Activated B cell treated with CpG ODN at 0.5 μM for 24 hours (primary cell): ENCODE results near the gene TMEM81. TPM values are rescaled to one million over a fixed set of nuclear protein-coding genes. Genes with fewer than 3 reads are reported as not detected.

ENCODE experiments used
- ATAC-seq: fragments of 200-7000 bp; cut with Tn5 transposase; one replicate; pipeline ENCODE4 v1.10.0; 2021; ENCODE audit warnings: low read depth, mild to moderate bottlenecking, moderate library complexity
- CTCF ChIA-PET: fragments of 350-600 bp; sonication (Branson Sonifier 250); formaldehyde crosslinking; loops from one replicate; lab custom pipeline; 2021; ENCODE audit warnings: antibody characterized with exemption; lab: Charles Lee
- POLR2A ChIA-PET: fragments of 350-600 bp; sonication (Branson Sonifier 250); formaldehyde crosslinking; loops from one replicate; lab custom pipeline; 2021; ENCODE audit warnings: antibody characterized with exemption; lab: Charles Lee
- DNase-seq: peaks from one replicate; pipeline ENCODE4 v3.0.0; 2022
- H3K27ac Mint-ChIP-seq: one replicate; pipeline ENCODE4 v1.8.0; 2020; ENCODE audit warnings: mixed read lengths
- H3K27me3 Mint-ChIP-seq: one replicate; pipeline ENCODE4 v1.8.0; 2021; ENCODE audit warnings: mixed read lengths
- H3K36me3 Mint-ChIP-seq: one replicate; pipeline ENCODE4 v1.8.0; 2021; ENCODE audit warnings: low read depth, mixed read lengths
- H3K4me1 Mint-ChIP-seq: one replicate; pipeline ENCODE4 v1.8.0; 2021; ENCODE audit warnings: mixed read lengths
- H3K4me3 Mint-ChIP-seq: one replicate; pipeline ENCODE4 v1.8.0; 2020; ENCODE audit warnings: mild to moderate bottlenecking, mixed read lengths
- H3K9me3 Mint-ChIP-seq: one replicate; pipeline ENCODE4 v1.8.0; 2020; ENCODE audit warnings: mixed read lengths
- intact Hi-C: fragments of 100-400 bp; cut with micrococcal nuclease; formaldehyde crosslinking; loops from one replicate; pipeline ENCODE4 v1.15.1; 2024
- total RNA-seq: library from RNA; stranded (reverse); gene quantifications from 2 replicates; pipeline ENCODE4 v1.2.3, GENCODE V29; 2022
- TF ChIP-seq, protein P1 (sequence below): fragments of 200-600 bp; IDR thresholded peaks from one replicate; pipeline ENCODE4 v1.8.0; 2022; ENCODE audit warnings: antibody characterized with exemption, mild to moderate bottlenecking

The TMEM81 gene
- total RNA-seq, 1 donor from 2014 or later = 3.5 TPM

DNA sequence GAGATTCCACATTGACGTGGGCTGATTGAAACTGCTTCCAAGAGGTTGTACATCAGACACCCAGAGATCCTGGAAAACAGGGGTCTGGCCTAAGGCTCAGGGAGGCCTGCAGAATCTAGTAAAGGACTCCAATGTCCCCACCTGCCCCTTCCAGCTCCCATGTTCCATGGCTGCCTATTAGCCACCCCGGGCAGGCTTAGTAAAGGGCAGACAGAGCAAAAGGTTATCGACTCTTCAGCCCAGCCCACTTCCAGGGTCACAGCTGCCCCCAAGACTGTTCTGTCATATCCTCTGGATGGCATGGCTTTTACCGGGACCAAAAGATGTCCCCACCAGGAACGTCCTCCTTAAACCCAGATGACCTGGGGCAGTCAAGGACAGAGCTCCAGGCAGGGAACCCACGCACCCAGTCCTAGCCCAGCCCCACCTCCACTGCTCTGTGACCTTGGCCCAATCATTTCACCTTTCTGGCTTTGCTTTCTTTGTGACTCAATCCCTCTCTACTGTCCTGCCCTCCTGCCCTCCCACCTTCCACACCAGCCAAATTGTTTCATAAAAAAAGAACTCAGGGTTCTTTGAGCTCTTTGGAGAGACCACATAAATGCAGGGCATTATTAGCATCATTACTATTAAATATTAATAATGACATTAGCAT lies 46.0 kb downstream of the TMEM81 start:
- peaks cover 35% of the 10 kb centered on the region for H3K27me3 Mint-ChIP-seq
- no peak overlapping the region for H3K4me3 Mint-ChIP-seq

DNA sequence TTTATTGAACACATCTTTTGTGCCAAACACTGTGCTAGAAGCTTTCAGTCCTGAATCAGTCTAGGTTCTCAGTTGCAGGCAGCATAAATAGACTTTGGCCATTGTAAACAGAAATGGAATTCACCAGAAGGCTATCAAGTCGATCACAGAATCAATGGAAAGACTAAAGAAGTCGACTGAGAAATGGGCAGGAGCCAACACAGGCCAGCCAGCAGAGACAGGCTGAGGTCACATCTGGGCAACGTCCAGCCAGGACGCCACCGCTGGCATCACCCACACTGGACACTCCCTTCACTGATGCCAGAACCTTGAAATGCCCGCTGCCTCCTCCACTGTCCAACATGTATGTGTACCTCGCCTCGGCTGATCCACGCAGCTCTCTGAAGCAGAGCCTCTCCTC lies 46.7 kb downstream of the TMEM81 start:
- Mint-ChIP-seq H3K27ac (no peak overlapping the region), H3K9me3 (peaks cover 6% of the 10 kb centered on the region), H3K4me1 (no peaks in the 10 kb centered on the region), H3K36me3 (no peaks in the 10 kb centered on the region), H3K27me3 (peaks cover 35% of the 10 kb centered on the region), H3K4me3 (no peak overlapping the region)
- TF ChIP-seq, protein P1, sequence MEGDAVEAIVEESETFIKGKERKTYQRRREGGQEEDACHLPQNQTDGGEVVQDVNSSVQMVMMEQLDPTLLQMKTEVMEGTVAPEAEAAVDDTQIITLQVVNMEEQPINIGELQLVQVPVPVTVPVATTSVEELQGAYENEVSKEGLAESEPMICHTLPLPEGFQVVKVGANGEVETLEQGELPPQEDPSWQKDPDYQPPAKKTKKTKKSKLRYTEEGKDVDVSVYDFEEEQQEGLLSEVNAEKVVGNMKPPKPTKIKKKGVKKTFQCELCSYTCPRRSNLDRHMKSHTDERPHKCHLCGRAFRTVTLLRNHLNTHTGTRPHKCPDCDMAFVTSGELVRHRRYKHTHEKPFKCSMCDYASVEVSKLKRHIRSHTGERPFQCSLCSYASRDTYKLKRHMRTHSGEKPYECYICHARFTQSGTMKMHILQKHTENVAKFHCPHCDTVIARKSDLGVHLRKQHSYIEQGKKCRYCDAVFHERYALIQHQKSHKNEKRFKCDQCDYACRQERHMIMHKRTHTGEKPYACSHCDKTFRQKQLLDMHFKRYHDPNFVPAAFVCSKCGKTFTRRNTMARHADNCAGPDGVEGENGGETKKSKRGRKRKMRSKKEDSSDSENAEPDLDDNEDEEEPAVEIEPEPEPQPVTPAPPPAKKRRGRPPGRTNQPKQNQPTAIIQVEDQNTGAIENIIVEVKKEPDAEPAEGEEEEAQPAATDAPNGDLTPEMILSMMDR = no peak
- POLR2A ChIA-PET = no interaction called here
- DNase-seq (no peak), ATAC-seq (no peak)
- intact Hi-C loops = no loop called here
- CTCF ChIA-PET = no interaction called here

More for the DNA sequence above, 46.0 kb downstream of the TMEM81 start:
- Mint-ChIP-seq H3K9me3 (peaks cover 6% of the 10 kb centered on the region), H3K36me3 (no peaks in the 10 kb centered on the region), H3K4me1 (no peaks in the 10 kb centered on the region), H3K27ac (no peak overlapping the region)
- intact Hi-C loops = no loop called here
- POLR2A ChIA-PET = no interaction called here
- TF ChIP-seq, protein P1 = no peak
- DNase-seq (no peak), ATAC-seq (no peak)
- CTCF ChIA-PET = no interaction called here

Other genes with a start within 250 kb of the TMEM81 start
- gene NFASC, start 213.6 kb downstream of the TMEM81 start, total RNA-seq = 0.07 TPM in 1 of 2 replicates, not detected in the other
- not detected in 2 replicates for gene CNTN2, start 41.2 kb downstream of the TMEM81 start, total RNA-seq
- 16.3 and 19.7 TPM in 2 replicates for gene RBBP5, start 37.5 kb upstream of the TMEM81 start, total RNA-seq
- 7.3 and 9.6 TPM in 2 replicates for gene DSTYK, start 127.2 kb upstream of the TMEM81 start, total RNA-seq
- 1.2 and 1.4 TPM in 2 replicates for gene TMCC2, start 143.5 kb upstream of the TMEM81 start, total RNA-seq
- gene NUAK2, start 237.3 kb upstream of the TMEM81 start, total RNA-seq = 26.1 and 26.2 TPM in 2 replicates